K562 (cell line): ENCODE results near the gene ILK. TPM values are rescaled to one million over a fixed set of nuclear protein-coding genes. Genes with fewer than 3 reads are reported as not detected.

Experiments
- ATAC-seq: fragments of 200-7000 bp; cut with Tn5 transposase; 3 replicates; pipeline ENCODE4 v1.9.1; 2020; ENCODE audit warnings: moderate library complexity
- BruUV-seq: library from RNA; stranded (reverse); fragments of 400-500 nt; replicated peaks from 2 replicates; lab custom pipeline; 2021; lab: Mats Ljungman, UMichigan
- CTCF ChIA-PET: fragments of 300-600 bp; formaldehyde crosslinking; extraction: SDS; loops from one replicate; lab custom pipeline; 2021; ENCODE audit warnings: low intra/inter-chr PET ratio; lab: Yijun Ruan, JAX
- POLR2A ChIA-PET: fragments of 300-600, 350-650 bp; sonication (Branson Sonifier 250); formaldehyde crosslinking; extraction: SDS; loops from one replicate; lab custom pipeline; 2021; ENCODE audit warnings: antibody characterized with exemption, inconsistent platforms; lab: Yijun Ruan, JAX
- DNase-seq, 4 experiments: peaks; one replicate each; pipeline versions ENCODE4 v3.0.0 to v3.0.0-alpha.2; 2011 to 2018; ENCODE audit warnings: low spot score in 3 of 4, mixed read lengths in 3 of 4; ENCODE audit errors: extremely low read depth in 1 of 4
- FAIRE-seq: peaks from 2 replicates; lab custom pipeline; 2011; peaks lifted over from hg19 to GRCh38; lab: Jason Lieb, UNC
- H2AFZ ChIP-seq: 2 replicates; pipeline ENCODE4 v1.6.0; 2011; ENCODE audit warnings: low read depth, low read length, control low read depth, inconsistent platforms
- H3K27ac ChIP-seq: fragments of 200-600 bp; 3 replicates; pipeline ENCODE4 v1.8.0; 2011; ENCODE audit warnings: low read depth, mild to moderate bottlenecking, control low read depth, inconsistent platforms, low read length, moderate library complexity, mixed read lengths; ENCODE audit errors: extremely low read depth
- H3K27me3 ChIP-seq, 2 experiments: fragments of 300-600 bp in 1 of 2; 2 replicates in 1 of 2; 3 replicates in 1 of 2; pipeline versions ENCODE4 v1.6.0 to v1.8.0; 2011; ENCODE audit warnings: inconsistent platforms in 2 of 2, low read length in 2 of 2, mild to moderate bottlenecking in 1 of 2, mixed read lengths in 1 of 2, moderate library complexity in 1 of 2; ENCODE audit not compliant: control insufficient read depth in 2 of 2, insufficient read depth in 2 of 2
- H3K36me3 ChIP-seq: fragments of 300-600 bp; 3 replicates; pipeline ENCODE4 v1.8.0; 2011; ENCODE audit warnings: mild to moderate bottlenecking, low read length, inconsistent platforms; ENCODE audit not compliant: control insufficient read depth, insufficient read depth
- H3K4me1 ChIP-seq, 2 experiments: fragments of 200-600 bp in 1 of 2; replicated peaks in 1 of 2; 2 replicates in 1 of 2; 3 replicates in 1 of 2; pipeline versions ENCODE4 v1.5.1 to v1.8.0; 2011; ENCODE audit warnings: inconsistent platforms in 2 of 2, low read length in 2 of 2, mild to moderate bottlenecking in 1 of 2, mixed read lengths in 1 of 2, moderate library complexity in 1 of 2; ENCODE audit not compliant: control insufficient read depth in 2 of 2, insufficient read depth in 2 of 2
- H3K4me2 ChIP-seq: 2 replicates; pipeline ENCODE4 v1.6.1; 2011; ENCODE audit warnings: low read length, control low read depth, inconsistent platforms, mixed read lengths; ENCODE audit not compliant: insufficient read depth
- H3K4me3 ChIP-seq: fragments of 200-600 bp; sonication (generic), shearing (Covaris generic); 2 replicates; pipeline ENCODE4 v1.5.1; 2016; ENCODE audit warnings: control low read depth, inconsistent platforms
- H3K79me2 ChIP-seq: fragments of 200-600 bp; 3 replicates; pipeline ENCODE4 v1.8.0; 2011; ENCODE audit warnings: low read length, inconsistent platforms; ENCODE audit not compliant: control insufficient read depth, insufficient read depth
- H3K9ac ChIP-seq, 2 experiments: 2 replicates each; pipeline versions ENCODE4 v1.6.0 to v1.6.1; 2011; ENCODE audit warnings: low read depth in 2 of 2, low read length in 2 of 2, control low read depth in 1 of 2, inconsistent platforms in 1 of 2, mild to moderate bottlenecking in 1 of 2, mixed read lengths in 1 of 2; ENCODE audit not compliant: insufficient read depth in 1 of 2
- H3K9me1 ChIP-seq: one replicate; pipeline ENCODE4 v1.6.0; 2011; ENCODE audit warnings: inconsistent platforms, mild to moderate bottlenecking, low read length, moderate library complexity; ENCODE audit not compliant: control insufficient read depth, insufficient read depth
- H3K9me3 ChIP-seq: replicated peaks from 2 replicates; pipeline ENCODE4 v1.5.1; 2011; ENCODE audit warnings: low read depth, low read length, inconsistent platforms; ENCODE audit not compliant: control insufficient read depth, insufficient read depth
- H4K20me1 ChIP-seq: replicated peaks from 2 replicates; pipeline ENCODE4 v1.6.1; 2011; ENCODE audit warnings: low read length, inconsistent platforms, mixed read lengths; ENCODE audit not compliant: control insufficient read depth, insufficient read depth
- BMI1 ChIP-seq: fragments of 150-350 bp; IDR thresholded peaks from 2 replicates; pipeline ENCODE4 v1.6.1; 2014; ENCODE audit warnings: low read length
- BRD9 ChIP-seq: fragments of 450-650 bp; IDR thresholded peaks from 2 replicates; pipeline ENCODE4 v1.6.1; 2018; ENCODE audit warnings: low read depth; ENCODE audit not compliant: partially characterized antibody
- HMG20B ChIP-seq: fragments of 250-450 bp; sonication (Bioruptor Pico); IDR thresholded peaks from 2 replicates; pipeline ENCODE4 v1.5.0; 2021; ENCODE audit warnings: mild to moderate bottlenecking
- L3MBTL2 ChIP-seq: fragments of 450-650 bp; IDR thresholded peaks from 2 replicates; pipeline ENCODE4 v1.6.1; 2016; ENCODE audit warnings: mild to moderate bottlenecking, moderate library complexity
- LCOR ChIP-seq: sonication (generic); formaldehyde crosslinking; IDR thresholded peaks from 2 replicates; pipeline ENCODE4 v1.8.0; 2022; ENCODE audit warnings: mild to moderate bottlenecking, missing genetic modification reagents
- SRSF7 ChIP-seq: fragments of 200-400 bp; formaldehyde crosslinking; optimal IDR thresholded peaks from 2 replicates; pipeline ENCODE3; 2017; ENCODE audit warnings: mild to moderate bottlenecking, low read depth, low read length
- TEAD4 ChIP-seq, 2 experiments: sonication (generic) in 1 of 2; formaldehyde crosslinking in 1 of 2; IDR thresholded peaks; 2 replicates each; pipeline versions ENCODE4 v1.6.1 to v1.8.0; 2012 to 2022; ENCODE audit warnings: borderline replicate concordance in 1 of 2, inconsistent platforms in 1 of 2, low read length in 1 of 2, mild to moderate bottlenecking in 1 of 2, missing genetic modification reagents in 1 of 2
- ZNF165 ChIP-seq: fragments of 250-450 bp; sonication (Bioruptor Pico); IDR thresholded peaks from 2 replicates; pipeline ENCODE4 v1.4.0; 2020; ENCODE audit warnings: borderline replicate concordance
- WGBS: fragments of 100-300 bp; shearing (Covaris generic); methylation state at CpG from one replicate; pipeline ENCODE4 v1.1.6; 2016; ENCODE audit warnings: low coverage, mixed read lengths; ENCODE audit not compliant: insufficient coverage; ENCODE audit errors: missing lambda C conversion rate; 5-methylcytosine and 5-hydroxymethylcytosine counted together
- in situ Hi-C: fragments of 300-500 bp; cut with MboI; formaldehyde crosslinking; loops from 4 replicates; pipeline ENCODE4 v1.15.0; 2018; ENCODE audit warnings: inconsistent platforms, mixed read lengths
- intact Hi-C: fragments of 100-400 bp; cut with micrococcal nuclease; formaldehyde crosslinking; loops from 2 replicates; pipeline ENCODE4 v1.14.2; 2022
- polyA plus RNA-seq, 8 experiments: library from polyadenylated mRNA; depleted of rRNA in 4 of 8; stranded (reverse) in 5 of 8; unstranded in 3 of 8; fragments of >200 nt; fragmentation: Nextera tagmentation in 2 of 8; fragmentation: Illumina TruSeq in 1 of 8; extraction: Ambion mirVana in 2 of 8; extraction: Trizol in 1 of 8; gene quantifications; 2 replicates each; pipeline versions ENCODE4 v1.2.1 to v1.2.3, GENCODE V29; 2011 to 2014; ENCODE audit warnings: inconsistent platforms in 1 of 8, missing spikeins in 1 of 8
- total RNA-seq, 7 experiments: library from RNA; depleted of rRNA in 6 of 7; stranded (reverse); fragments of >200 nt in 6 of 7; fragmentation: Illumina TruSeq in 2 of 7; extraction: Trizol in 2 of 7; gene quantifications; 2 replicates each; pipeline versions ENCODE4 v1.2.1 to v1.2.3, GENCODE V29; 2011 to 2021; ENCODE audit warnings: low replicate concordance in 1 of 7
- TF ChIP-seq, protein P1 (sequence below): fragments of 250-450 bp; sonication (Bioruptor Pico); IDR thresholded peaks from 2 replicates; pipeline ENCODE4 v1.5.0; 2021; ENCODE audit warnings: mild to moderate bottlenecking, moderate library complexity
- TF ChIP-seq, protein P2 (sequence below): sonication (generic); formaldehyde crosslinking; IDR thresholded peaks from 2 replicates; pipeline ENCODE4 v1.8.0; 2023; ENCODE audit warnings: missing genetic modification reagents, mild to moderate bottlenecking, borderline replicate concordance
- TF ChIP-seq, protein P3 (sequence below): sonication (generic); formaldehyde crosslinking; IDR thresholded peaks from 2 replicates; pipeline ENCODE4 v1.8.1; 2023; ENCODE audit warnings: mild to moderate bottlenecking, missing genetic modification reagents

Gene ILK
- total and polyA plus RNA-seq, 9 of the 15 experiments (the other 6 are each of a cell fraction or from before 2014, with no cell fraction given) = 43.3 to 95.9 (median 58.9) TPM

DNA sequence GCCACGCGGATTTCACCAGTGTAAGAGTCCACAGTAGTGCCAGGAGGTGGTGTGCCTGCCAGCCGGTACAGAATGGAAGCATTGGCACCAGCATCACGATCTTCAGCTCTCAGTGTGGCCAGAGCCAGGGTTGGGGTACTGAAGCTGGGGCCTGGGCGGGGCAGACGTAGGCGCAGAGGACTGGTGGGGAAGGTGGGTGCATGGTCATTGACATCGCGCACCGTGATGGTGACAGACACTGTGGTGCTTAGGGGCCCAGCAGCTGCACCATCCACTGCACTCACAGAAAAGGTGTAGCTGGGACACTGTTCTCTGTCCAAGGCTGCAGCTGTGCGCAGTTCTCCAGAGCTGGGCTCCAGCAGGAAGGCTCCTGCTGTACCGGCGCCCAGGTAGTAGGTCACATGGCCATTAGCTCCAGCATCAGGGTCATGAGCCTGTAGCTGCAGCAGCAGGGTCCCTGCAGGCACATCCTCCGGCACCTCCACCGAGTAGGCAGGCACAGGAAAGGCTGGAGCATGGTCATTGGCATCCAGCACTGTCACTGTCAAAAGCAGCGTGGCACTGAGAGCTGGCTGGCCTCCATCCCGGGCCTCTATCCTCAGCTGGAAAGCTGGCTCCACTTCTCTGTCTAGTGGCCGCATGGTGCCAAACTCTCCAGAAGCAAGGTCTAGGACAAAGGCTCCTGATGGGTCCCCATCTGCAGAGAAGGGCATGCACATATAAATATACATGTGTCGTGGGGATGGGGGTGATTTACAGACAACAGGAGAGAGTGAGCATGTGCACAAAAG, 23.6 kb downstream of the ILK start:
- Histone ChIP-seq H3K79me2 (no peaks in the 10 kb centered on the region), H2AFZ (no peak overlapping the region), H3K27ac (no peak overlapping the region), H3K4me1 (peaks cover 0 to 31% of the 10 kb centered on the region in 2 experiments; a peak in 2 of 5 replicates), H3K4me2 (no peak overlapping the region), H3K9ac (peak overlapping the region in 1 of 2 experiments; percentile 75; a peak in 2 of 4 replicates), H3K36me3 (no peaks in the 10 kb centered on the region), H3K9me3 (no peaks in the 10 kb centered on the region), H3K4me3 (no peak overlapping the region), H3K27me3 (peaks cover 3 to 37% of the 10 kb centered on the region in 2 experiments; a peak in 4 of 5 replicates), H3K9me1 (no peaks in the 10 kb centered on the region), H4K20me1 (no peaks in the 10 kb centered on the region)
- FAIRE-seq (no peak), DNase-seq (no peak), ATAC-seq (no peak)
- intact Hi-C loops = no loop called here
- ChIA-PET POLR2A (interaction anchor here (0.6 to 2.0 kb wide), 5 partner anchors 8 to 72 kb away, joined by 3 to 6 read pairs (median 3); partner anchors contain the start of gene TPP1), CTCF (no interaction called here)
- WGBS = 30% methylated on average over 18 of the region's 19 CpGs
- in situ Hi-C loops = no loop called here
- BruUV-seq = no TSS peak
- no peak for TF ChIP-seq LCOR
- TF ChIP-seq SRSF7 = no peak
- TF ChIP-seq TEAD4 (IDR thresholded peaks at IDR 0.05; ENCODE audit: low read length) = no peak
- no peak for TF ChIP-seq TEAD4 (CRISPR knock-in tag; IDR thresholded peaks at IDR 0.05; ENCODE audit: borderline replicate concordance)
- TF ChIP-seq, protein P1, sequence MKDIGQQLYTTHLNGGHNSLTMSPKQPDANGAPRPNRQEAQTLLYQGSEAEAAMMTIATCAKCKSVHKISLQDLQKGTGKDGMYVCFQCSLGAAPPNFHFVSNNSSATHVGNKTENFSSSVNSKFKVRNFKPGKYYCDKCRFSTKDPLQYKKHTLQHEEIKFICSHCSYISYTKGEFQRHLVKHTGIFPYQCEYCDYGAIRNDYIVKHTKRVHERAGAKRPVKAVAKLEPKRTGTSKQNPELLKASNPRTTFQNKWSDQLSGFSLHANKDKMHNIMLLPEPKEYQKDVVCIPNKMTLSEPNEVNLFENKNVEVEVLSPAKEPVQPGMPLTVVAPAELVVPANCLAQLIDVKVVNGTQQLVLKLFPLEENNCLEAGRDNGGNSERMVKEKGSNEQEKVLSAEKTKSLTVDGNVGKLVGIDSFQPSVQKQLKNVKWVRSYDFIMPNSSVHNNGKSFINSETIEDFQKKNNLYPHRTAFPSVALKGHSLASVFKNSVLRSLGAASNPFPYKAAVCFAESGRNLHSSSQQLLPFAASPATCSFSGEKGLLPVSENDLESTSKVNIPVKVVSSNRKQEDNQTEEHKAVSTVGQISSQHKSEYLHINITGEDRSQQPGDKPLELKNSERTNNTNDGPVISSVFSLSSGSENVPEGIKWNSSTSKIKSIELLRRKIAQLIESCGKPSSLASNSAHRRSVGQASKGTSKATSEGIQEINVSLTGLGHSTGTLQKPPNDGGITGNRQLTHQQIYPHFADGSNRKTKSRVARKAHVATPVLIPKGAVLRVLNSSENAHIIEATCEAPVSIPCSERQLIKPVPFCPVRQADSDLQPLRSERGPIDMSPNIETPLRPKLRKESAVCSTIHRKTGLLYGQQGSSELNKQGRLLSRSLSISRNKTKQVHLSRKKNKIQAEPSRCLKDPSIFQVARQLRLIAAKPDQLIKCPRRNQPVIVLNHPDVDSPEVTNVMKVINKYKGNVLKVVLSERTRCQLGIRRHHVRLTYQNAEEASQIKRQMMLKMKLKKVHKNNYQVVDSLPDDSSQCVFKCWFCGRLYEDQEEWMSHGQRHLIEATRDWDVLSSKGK (CRISPR knock-in tag) = no peak
- TF ChIP-seq, protein P2, sequence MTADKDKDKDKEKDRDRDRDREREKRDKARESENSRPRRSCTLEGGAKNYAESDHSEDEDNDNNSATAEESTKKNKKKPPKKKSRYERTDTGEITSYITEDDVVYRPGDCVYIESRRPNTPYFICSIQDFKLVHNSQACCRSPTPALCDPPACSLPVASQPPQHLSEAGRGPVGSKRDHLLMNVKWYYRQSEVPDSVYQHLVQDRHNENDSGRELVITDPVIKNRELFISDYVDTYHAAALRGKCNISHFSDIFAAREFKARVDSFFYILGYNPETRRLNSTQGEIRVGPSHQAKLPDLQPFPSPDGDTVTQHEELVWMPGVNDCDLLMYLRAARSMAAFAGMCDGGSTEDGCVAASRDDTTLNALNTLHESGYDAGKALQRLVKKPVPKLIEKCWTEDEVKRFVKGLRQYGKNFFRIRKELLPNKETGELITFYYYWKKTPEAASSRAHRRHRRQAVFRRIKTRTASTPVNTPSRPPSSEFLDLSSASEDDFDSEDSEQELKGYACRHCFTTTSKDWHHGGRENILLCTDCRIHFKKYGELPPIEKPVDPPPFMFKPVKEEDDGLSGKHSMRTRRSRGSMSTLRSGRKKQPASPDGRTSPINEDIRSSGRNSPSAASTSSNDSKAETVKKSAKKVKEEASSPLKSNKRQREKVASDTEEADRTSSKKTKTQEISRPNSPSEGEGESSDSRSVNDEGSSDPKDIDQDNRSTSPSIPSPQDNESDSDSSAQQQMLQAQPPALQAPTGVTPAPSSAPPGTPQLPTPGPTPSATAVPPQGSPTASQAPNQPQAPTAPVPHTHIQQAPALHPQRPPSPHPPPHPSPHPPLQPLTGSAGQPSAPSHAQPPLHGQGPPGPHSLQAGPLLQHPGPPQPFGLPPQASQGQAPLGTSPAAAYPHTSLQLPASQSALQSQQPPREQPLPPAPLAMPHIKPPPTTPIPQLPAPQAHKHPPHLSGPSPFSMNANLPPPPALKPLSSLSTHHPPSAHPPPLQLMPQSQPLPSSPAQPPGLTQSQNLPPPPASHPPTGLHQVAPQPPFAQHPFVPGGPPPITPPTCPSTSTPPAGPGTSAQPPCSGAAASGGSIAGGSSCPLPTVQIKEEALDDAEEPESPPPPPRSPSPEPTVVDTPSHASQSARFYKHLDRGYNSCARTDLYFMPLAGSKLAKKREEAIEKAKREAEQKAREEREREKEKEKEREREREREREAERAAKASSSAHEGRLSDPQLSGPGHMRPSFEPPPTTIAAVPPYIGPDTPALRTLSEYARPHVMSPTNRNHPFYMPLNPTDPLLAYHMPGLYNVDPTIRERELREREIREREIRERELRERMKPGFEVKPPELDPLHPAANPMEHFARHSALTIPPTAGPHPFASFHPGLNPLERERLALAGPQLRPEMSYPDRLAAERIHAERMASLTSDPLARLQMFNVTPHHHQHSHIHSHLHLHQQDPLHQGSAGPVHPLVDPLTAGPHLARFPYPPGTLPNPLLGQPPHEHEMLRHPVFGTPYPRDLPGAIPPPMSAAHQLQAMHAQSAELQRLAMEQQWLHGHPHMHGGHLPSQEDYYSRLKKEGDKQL = no peak
- no peak for TF ChIP-seq ZNF165 (CRISPR knock-in tag)
- no peak for TF ChIP-seq L3MBTL2
- TF ChIP-seq, protein P3, sequence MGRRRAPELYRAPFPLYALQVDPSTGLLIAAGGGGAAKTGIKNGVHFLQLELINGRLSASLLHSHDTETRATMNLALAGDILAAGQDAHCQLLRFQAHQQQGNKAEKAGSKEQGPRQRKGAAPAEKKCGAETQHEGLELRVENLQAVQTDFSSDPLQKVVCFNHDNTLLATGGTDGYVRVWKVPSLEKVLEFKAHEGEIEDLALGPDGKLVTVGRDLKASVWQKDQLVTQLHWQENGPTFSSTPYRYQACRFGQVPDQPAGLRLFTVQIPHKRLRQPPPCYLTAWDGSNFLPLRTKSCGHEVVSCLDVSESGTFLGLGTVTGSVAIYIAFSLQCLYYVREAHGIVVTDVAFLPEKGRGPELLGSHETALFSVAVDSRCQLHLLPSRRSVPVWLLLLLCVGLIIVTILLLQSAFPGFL (CRISPR knock-in tag) = no peak
- TF ChIP-seq BMI1 = no peak
- TF ChIP-seq BRD9 = no peak
- no peak for TF ChIP-seq HMG20B
